Stimulated activated naive B cell treated with anti-CD40 and anti-IgM and Interleukin-4, amounts not matched to agents 10 μg/mL and 1 μg/mL and 100 μg/mL, for 72 hours (primary cell): ENCODE measurements around the gene MBLAC2.
A peak's percentile ranks its signal among the peaks of the same experiment; 100 is the strongest.

Source experiments
- ATAC-seq, 2 donors: fragments of 150-1000 bp; cut with Tn5 transposase; replicated peaks; 2 replicates each; pipeline ENCODE4 v1.10.0; 2021; ENCODE audit warnings: moderate library complexity in 1 of 2
- DNase-seq: peaks from one replicate; pipeline ENCODE4 v3.0.0; 2021
- H3K27ac Mint-ChIP-seq: one replicate; pipeline ENCODE4 v1.8.0; 2022; ENCODE audit warnings: mild to moderate bottlenecking, mixed read lengths
- H3K27me3 Mint-ChIP-seq, 2 donors: one replicate each; pipeline ENCODE4 v1.8.0; 2022; ENCODE audit warnings: mixed read lengths in 2 of 2
- H3K36me3 Mint-ChIP-seq, 2 donors: one replicate each; pipeline ENCODE4 v1.8.0; 2022; ENCODE audit warnings: mixed read lengths in 2 of 2, mild to moderate bottlenecking in 1 of 2
- H3K4me1 Mint-ChIP-seq, 2 donors: one replicate each; pipeline ENCODE4 v1.8.0; 2022; ENCODE audit warnings: mixed read lengths in 2 of 2, mild to moderate bottlenecking in 1 of 2
- H3K4me3 Mint-ChIP-seq, 2 donors: one replicate each; pipeline ENCODE4 v1.8.0; 2022; ENCODE audit warnings: mild to moderate bottlenecking in 2 of 2, mixed read lengths in 2 of 2, moderate library complexity in 1 of 2
- H3K9me3 Mint-ChIP-seq, 2 donors: one replicate each; pipeline ENCODE4 v1.8.0; 2022; ENCODE audit warnings: mixed read lengths in 2 of 2, mild to moderate bottlenecking in 1 of 2

The MBLAC2 gene

DNA sequence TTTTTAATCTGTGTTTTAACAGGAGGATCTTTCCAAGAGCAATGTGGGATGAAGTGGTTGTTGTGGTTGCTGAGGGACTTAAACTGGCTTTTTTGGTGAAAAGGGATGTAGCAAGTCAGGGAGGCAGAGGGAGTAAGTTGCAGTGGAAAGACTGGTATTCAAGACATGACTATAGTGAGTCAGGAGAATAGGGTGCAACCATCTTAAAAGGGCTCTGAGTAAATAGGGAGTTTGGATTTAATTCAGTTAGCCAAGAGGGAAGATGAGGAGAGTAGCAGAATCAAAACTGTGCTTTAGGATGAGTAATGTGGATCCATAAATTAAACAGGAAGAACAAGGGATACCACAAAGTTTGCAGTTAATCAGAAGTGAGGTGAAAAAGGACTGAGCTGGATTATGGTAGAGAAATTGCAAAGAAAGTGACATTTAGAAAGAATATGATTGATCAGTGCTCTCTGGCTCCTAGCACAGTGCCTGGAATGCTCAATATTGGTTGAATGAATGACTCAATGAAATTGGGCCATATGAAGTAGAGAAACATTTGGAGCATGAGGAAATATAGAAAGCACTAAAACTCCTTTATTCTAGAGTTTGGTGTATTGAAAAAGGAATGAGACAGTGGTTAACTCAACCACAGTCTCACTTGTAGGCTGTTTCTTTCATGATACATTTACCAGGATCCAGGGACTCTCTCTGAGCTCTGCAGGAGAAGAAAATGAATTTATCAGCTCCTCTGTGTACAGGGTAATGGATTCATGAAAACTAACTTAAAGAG lies 5.2 kb upstream of the MBLAC2 start:
- Mint-ChIP-seq H3K4me3 (no peak overlapping the region), H3K9me3 (no peaks in the 10 kb centered on the region), H3K27me3 (no peaks in the 10 kb centered on the region), H3K27ac (no peak overlapping the region), H3K4me1 (peaks cover 5 to 15% of the 10 kb centered on the region in 2 donors), H3K36me3 (peaks cover 2 to 22% of the 10 kb centered on the region in 2 donors)
- ATAC-seq (no peak), DNase-seq (no peak)

- no peak for DNase-seq
- Mint-ChIP-seq H3K4me3 (no peak overlapping the region), H3K27ac (no peak overlapping the region), H3K4me1 (peaks cover 11 to 26% of the 10 kb centered on the region in 2 donors), H3K9me3 (no peaks in the 10 kb centered on the region), H3K36me3 (peaks cover 2 to 22% of the 10 kb centered on the region in 2 donors), H3K27me3 (no peaks in the 10 kb centered on the region)
- ATAC-seq: no peak
Measured at GRCh38 chr5:90477621-90478215, 3.1 kb upstream of the MBLAC2 start.

- Mint-ChIP-seq H3K4me3 (no peak overlapping the region), H3K36me3 (peaks cover 0 to 17% of the 10 kb centered on the region in 2 donors), H3K4me1 (peaks cover 11 to 26% of the 10 kb centered on the region in 2 donors), H3K9me3 (no peaks in the 10 kb centered on the region), H3K27ac (no peak overlapping the region), H3K27me3 (no peaks in the 10 kb centered on the region)
- DNase-seq: no peak
- no peak for ATAC-seq
Measured at GRCh38 chr5:90477073-90477472, 2.5 kb upstream of the MBLAC2 start.

- ATAC-seq: no peak
- Mint-ChIP-seq H3K4me3 (no peak overlapping the region), H3K4me1 (peaks cover 11 to 26% of the 10 kb centered on the region in 2 donors), H3K9me3 (no peaks in the 10 kb centered on the region), H3K36me3 (peaks cover 0 to 17% of the 10 kb centered on the region in 2 donors), H3K27me3 (no peaks in the 10 kb centered on the region), H3K27ac (no peak overlapping the region)
- DNase-seq: no peak
Measured at GRCh38 chr5:90476391-90476790, 1.8 kb upstream of the MBLAC2 start.

DNA sequence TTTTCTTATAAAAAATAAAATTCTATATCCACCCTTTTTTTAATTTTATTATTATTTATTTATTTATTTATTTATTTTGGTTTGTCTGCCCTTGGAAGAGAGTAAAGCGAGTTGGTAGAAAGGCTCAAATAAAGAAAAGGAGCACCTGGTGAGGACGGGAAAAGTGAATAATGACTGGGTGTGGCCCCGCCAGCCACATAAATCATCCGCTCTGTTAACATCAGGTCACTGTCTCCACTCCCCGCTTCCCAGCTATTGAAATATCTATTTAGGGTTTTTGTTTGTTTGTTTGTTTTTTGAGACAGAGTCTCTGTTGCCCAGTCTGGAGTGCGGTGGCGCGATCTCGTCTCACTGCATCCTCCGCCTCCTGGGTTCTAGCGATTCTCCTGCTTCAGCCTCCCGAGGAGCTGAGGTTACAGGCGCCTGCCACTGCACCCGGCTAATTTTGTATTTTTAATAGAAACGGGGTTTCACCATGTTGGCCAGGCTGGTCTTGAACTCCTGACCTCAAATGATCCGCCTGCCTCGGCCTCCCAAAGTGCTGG lies 937 bp upstream of the MBLAC2 start:
- Mint-ChIP-seq H3K4me3 (peak overlapping the region; percentile 62 to 99), H3K27ac (no peak overlapping the region), H3K36me3 (peaks cover 6 to 24% of the 10 kb centered on the region in 2 donors), H3K4me1 (peaks cover 15 to 33% of the 10 kb centered on the region in 2 donors), H3K9me3 (no peaks in the 10 kb centered on the region), H3K27me3 (no peaks in the 10 kb centered on the region)
- no peak for ATAC-seq
- DNase-seq: no peak

- peak overlapping the region; percentile 95 to 99 for H3K4me3 Mint-ChIP-seq
- H3K4me1 Mint-ChIP-seq: peaks cover 16 to 33% of the 10 kb centered on the region in 2 donors
- H3K27ac Mint-ChIP-seq: peak overlapping the region; percentile 93
- peak; percentile 5 for DNase-seq
- ATAC-seq: peak; percentile 10 to 12
- H3K27me3 Mint-ChIP-seq: no peaks in the 10 kb centered on the region
- H3K36me3 Mint-ChIP-seq: peaks cover 15 to 34% of the 10 kb centered on the region in 2 donors
- peaks cover 2 to 4% of the 10 kb centered on the region in 2 donors for H3K9me3 Mint-ChIP-seq
Measured at GRCh38 chr5:90473396-90474234, 956 bp downstream of the MBLAC2 start.

- H3K4me3 Mint-ChIP-seq: peak overlapping the region; percentile 95 to 99
- H3K9me3 Mint-ChIP-seq: peaks cover 4 to 9% of the 10 kb centered on the region in 2 donors
- H3K36me3 Mint-ChIP-seq: peaks cover 23 to 41% of the 10 kb centered on the region in 2 donors
- peak overlapping the region; percentile 93 for H3K27ac Mint-ChIP-seq
- H3K27me3 Mint-ChIP-seq: no peaks in the 10 kb centered on the region
- ATAC-seq (no peak), DNase-seq (no peak)
- H3K4me1 Mint-ChIP-seq: peaks cover 16 to 33% of the 10 kb centered on the region in 2 donors
Measured at GRCh38 chr5:90472783-90473395, 1.7 kb downstream of the MBLAC2 start.

- Mint-ChIP-seq H3K27me3 (no peaks in the 10 kb centered on the region), H3K4me1 (peaks cover 0 to 5% of the 10 kb centered on the region in 2 donors), H3K36me3 (peaks cover 9 to 12% of the 10 kb centered on the region in 2 donors), H3K27ac (no peak overlapping the region), H3K9me3 (no peaks in the 10 kb centered on the region), H3K4me3 (no peak overlapping the region)
- DNase-seq (no peak), ATAC-seq (no peak)
Measured at GRCh38 chr5:90461288-90461687, 13.3 kb downstream of the MBLAC2 start.

GRCh38 chr5:90446961-90447360 lies 27.6 kb downstream of the MBLAC2 start:
- Mint-ChIP-seq H3K27ac (no peak overlapping the region), H3K9me3 (no peaks in the 10 kb centered on the region), H3K36me3 (no peaks in the 10 kb centered on the region), H3K4me1 (no peaks in the 10 kb centered on the region), H3K4me3 (no peak overlapping the region), H3K27me3 (no peaks in the 10 kb centered on the region)
- DNase-seq (no peak), ATAC-seq (no peak)

DNA sequence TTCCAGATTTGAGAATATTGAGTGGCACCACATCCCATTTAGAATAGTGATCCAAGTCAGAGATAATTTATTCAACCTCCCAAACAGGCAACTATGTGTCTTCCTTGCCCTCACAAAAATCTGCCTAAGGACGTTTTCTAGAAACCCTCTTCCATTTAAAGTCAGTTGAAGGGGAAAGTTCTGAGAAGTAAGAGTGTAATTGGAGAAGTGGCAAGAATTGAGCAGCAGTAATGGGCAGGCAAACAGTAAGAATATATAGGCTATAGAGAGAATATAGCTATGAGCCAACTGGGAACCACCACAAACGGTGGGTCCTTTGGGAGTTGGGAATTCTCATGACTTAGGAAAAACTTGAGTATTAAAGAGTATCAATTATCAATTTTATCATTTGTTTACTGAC lies 33.9 kb downstream of the MBLAC2 start:
- Mint-ChIP-seq H3K27me3 (no peaks in the 10 kb centered on the region), H3K4me3 (no peak overlapping the region), H3K9me3 (no peaks in the 10 kb centered on the region), H3K36me3 (no peaks in the 10 kb centered on the region), H3K27ac (no peak overlapping the region), H3K4me1 (peaks cover 0 to 5% of the 10 kb centered on the region in 2 donors)
- no peak for ATAC-seq
- DNase-seq: no peak

DNA sequence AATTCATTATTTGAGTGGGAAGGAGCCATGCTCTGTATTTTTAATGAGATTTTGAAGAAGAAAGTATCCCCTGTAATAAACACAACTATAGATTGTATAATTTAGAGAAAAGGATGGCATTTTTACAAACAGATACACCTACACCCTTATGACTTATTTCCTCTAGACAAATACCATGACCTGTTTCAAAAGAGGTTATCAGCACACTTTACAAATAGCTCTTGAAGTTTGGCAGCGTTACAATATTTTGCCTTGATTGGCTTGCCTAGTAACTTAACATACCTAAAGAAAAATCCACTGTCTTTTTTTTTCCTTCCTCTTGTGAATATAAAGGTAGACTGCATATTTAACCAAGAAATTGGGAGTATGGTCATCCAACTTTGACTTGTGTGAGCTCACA lies 36.5 kb downstream of the MBLAC2 start:
- no peaks in the 10 kb centered on the region for H3K36me3 Mint-ChIP-seq
- DNase-seq: no peak
- H3K27me3 Mint-ChIP-seq: no peaks in the 10 kb centered on the region
- H3K27ac Mint-ChIP-seq: no peak overlapping the region
- no peak for ATAC-seq
- no peaks in the 10 kb centered on the region for H3K9me3 Mint-ChIP-seq
- H3K4me3 Mint-ChIP-seq: no peak overlapping the region
- H3K4me1 Mint-ChIP-seq: peaks cover 0 to 5% of the 10 kb centered on the region in 2 donors

GRCh38 chr5:90437663-90438062 lies 36.9 kb downstream of the MBLAC2 start:
- no peak overlapping the region for H3K27ac Mint-ChIP-seq
- no peaks in the 10 kb centered on the region for H3K36me3 Mint-ChIP-seq
- no peaks in the 10 kb centered on the region for H3K9me3 Mint-ChIP-seq
- ATAC-seq: no peak
- peaks cover 0 to 5% of the 10 kb centered on the region in 2 donors for H3K4me1 Mint-ChIP-seq
- DNase-seq: no peak
- H3K27me3 Mint-ChIP-seq: no peaks in the 10 kb centered on the region
- no peak overlapping the region for H3K4me3 Mint-ChIP-seq

- Mint-ChIP-seq H3K4me1 (no peaks in the 10 kb centered on the region), H3K4me3 (no peak overlapping the region), H3K9me3 (no peaks in the 10 kb centered on the region), H3K27ac (no peak overlapping the region), H3K27me3 (peaks cover 0 to 6% of the 10 kb centered on the region in 2 donors), H3K36me3 (no peaks in the 10 kb centered on the region)
- ATAC-seq (peak; percentile 70 to 80), DNase-seq (peak; percentile 22)
Measured at GRCh38 chr5:90434116-90434714, 40.4 kb downstream of the MBLAC2 start.
